HG03432 (cell line): ENCODE data around the gene PYCR2.

ENCODE experiments used
- ATAC-seq: cut with Tn5 transposase; IDR thresholded peaks from one replicate; pipeline ENCODE4 v1.9.1; 2021; ENCODE audit warnings: mild to moderate bottlenecking, moderate library complexity; ENCODE audit not compliant: unreplicated experiment

PYCR2 gene

DNA sequence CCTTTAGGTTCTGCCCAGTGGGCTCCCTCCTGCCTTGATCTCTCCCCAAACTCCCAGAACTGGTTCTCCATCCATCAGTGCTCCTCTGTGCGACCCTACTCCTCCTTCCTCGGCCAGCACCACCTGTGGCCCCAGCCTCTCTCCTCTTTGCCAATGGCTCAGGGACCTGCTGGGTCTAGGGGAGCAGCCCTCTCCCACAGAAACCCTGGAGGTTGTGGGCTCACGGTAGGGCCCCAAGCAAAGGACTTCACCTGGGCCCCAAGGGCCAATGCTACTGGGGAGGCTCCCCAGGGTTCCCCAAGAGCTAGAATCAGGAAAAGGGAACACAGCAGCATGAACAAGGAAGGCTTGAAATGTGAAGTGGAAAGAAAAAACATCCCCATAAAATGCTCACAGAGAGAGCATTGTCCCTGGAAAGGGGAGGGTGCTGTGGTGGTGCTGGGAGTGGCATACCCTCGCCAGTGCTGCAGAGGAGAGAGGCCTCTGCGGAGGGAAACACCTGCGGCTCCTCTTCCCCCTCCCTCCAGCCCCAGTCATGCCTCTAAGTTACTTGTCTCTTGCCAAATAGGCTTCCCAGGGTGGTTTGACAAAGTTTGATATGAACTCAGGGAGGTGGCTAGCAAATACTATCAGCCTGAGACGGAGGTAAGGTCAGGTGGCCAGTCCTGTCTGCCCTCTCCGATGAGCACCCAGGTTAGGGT lies 44.4 kb downstream of the PYCR2 start:
- ATAC-seq: peak; percentile 21

DNA sequence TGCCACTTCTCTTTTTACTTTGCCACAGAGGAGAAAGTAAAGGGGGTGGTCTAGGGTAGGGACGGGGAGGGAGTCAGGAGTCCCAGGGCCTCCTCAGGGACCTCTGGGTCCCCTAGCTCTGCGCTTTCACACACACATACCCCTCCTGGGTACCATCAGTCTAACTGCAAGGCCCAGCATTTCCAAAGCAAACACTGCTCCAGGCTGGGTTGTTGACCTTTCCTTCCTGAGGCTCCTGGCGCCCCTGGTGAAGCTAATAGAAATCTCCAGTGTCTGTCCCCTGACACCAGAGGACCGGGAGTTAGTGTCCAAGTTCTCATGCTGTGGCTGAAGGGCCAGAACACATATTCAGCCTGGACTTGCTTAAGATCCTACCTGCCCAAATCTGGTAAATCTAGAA lies 45.8 kb downstream of the PYCR2 start:
- ATAC-seq: no peak

DNA sequence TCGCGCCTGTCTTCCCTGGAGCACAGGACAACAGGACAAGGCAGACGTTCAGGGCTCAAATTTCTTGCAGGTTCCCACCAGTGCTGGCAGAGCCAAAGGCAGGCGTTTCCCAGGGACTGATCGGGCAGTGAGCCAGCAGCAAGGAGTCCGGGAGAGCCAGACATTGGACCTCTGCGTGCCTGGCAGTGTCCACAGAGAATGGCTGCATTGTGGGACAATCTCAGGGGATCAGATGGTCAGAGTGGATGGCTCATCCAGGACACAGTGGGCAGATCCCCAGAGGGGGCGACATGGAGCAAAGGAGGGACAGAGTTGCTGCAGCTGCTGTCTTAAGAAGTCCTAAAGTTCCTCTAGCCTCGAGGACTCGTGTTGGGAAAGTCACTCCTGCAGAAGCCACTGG lies 46.5 kb downstream of the PYCR2 start:
- no peak for ATAC-seq

DNA sequence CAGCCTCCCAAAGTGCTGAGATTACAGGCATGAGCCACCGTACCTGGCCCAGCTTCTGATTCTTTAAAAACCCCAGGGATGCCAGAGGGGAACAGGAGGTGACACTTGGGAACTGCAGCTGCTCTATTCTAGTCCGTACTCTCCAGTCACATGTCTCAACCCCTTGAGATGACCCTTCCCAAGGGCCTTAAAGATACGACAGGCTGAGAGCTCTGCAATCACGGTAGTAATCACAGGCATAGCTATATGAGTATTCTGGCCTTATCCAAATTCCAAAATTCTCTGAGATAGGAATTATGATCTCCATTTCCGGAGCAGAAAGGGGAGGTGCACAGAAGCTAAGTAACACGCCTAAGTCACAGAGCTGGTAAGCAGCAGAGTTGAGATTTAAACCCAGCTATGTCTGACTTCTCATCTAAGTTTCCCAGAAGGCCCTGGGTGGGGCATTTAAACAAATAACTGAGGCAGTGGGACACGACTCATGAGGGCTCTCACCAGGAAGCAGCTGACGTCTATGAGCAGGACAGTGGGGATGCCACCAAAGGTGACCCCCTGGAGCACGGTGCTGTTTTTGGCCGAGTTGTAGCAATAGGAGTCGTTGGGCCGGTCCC lies 47.0 kb downstream of the PYCR2 start:
- no peak for ATAC-seq

DNA sequence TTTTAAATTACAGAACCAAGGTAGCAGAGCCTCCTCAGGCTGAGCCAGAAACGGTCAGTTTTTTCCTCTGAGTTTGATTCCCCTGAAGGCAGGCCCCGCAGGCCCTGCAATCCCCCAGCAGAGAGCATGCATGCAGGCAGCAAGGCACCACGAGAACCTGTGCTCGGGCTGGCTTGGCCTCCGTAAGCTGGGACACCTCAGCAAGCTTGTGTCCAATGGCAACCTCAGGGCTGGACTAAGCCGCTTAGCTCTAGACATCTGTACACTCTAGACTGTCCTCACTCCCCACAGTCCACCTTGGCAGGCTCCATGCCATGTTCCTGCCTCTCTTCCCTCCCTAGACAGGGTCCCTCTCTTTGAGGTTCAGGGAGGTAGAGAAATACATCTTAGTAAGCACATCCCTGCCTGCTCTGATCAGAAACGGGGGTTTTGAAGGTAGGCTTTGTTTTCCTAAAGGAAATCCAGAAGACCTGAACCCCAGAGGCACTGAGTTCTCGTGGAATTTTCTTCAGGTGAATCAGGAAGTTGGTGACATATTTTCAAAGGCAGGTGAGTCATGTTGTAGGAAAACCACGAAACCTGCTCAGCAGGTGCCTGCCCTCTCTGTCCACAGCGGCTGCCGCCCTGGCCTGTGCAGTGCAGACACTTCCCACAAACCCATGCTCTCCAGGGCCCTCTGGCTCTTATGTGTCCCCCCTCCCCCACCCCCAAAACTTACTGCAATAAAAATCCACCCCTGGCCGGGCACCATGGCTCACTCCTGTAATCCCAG lies 48.8 kb downstream of the PYCR2 start:
- no peak for ATAC-seq

DNA sequence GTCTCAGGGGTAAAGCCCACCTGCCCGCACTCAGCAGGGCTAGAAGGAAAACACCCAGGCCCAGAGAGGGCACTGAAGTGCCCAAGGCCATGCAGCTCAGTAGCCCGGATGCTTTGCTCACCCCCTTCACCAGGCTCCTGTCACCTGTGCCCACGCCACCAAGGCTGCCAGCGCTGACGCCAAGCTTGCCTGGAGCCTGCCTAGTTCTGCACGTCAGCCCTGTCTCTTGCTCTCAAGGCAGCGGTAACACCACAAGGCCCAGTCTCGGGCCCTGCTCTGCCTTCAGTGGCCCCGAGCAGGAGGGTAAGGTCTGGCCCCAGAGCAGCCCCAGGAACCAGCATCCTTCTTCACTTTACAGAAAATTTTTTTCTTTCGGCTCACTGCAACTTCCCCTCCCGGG lies 49.6 kb downstream of the PYCR2 start:
- ATAC-seq: no peak

DNA sequence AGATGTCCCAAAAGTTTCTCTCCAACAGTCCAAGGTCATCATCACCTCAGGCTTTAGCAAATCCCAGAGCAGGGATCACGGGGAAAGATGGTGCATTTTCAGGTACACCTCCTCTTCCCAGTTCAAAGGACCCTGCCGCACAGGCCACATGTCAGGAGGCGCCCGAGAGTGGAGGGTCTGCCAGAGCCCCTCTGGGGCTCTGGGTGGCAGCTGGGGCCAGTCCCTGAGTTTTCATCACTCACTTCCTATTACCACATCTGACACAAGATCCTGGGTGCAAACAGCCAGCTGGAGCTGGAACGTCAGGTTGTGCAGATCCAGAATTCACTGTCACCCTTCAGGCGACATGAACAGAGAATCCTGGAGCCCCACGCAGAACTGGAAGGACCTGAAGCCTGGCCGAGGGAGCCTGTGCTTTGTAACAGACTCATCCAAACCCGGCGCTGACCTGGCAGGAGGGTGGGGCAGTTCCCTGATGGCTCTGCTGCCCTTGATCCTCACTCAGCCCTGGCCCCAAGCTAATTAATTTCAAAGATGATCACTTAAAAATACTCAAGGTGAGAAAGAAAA lies 50.7 kb downstream of the PYCR2 start:
- no peak for ATAC-seq

DNA sequence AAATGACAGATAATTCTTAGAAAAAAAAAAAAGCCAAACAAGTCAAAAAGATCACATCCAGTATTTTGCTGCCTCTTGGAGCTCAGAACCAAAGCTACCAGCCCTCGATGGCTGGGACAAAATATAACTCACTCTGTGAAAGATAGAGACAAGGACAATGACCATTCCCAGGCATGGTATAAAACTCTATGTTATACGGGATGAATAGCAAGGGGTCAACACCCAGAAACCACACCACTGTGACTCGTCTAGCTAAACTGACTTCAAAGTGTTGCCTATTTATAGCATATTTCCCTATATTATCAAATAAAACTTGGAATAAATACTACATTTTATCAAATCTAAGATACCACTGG lies 52.0 kb downstream of the PYCR2 start:
- ATAC-seq: no peak

DNA sequence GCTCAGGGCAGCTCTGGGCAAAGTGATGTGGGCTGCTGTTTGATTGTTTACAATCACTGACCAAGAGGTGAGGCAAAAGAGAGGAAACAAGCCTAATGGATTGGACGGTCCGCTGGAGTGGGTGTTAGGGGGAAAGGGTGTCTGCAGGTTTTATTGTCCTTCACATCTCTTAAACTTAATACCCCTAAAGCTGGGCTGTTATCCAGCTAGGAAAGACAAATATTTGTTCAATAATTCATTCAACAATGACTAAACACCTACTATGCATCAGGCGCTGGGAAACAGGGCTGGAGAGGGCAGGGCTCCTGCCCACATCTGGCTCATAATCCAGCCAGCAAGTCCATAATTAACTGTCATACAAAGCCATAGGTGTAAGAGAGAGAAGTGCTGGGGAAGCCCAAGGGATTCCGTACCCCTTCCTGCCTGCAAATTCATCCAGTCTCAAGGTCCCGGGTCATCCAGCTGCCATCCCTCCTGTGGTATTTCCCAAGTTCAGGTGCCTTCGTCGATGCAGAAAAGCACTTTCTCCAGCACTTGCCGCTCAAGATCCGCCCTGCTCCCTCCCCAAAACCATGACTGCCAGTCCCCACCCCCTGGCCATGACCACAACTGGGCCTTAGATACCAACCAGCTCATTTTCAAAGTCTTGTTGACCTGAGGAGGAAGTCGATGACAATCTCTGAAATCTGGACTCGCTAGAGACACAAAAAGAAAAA lies 52.5 kb downstream of the PYCR2 start:
- ATAC-seq: no peak

DNA sequence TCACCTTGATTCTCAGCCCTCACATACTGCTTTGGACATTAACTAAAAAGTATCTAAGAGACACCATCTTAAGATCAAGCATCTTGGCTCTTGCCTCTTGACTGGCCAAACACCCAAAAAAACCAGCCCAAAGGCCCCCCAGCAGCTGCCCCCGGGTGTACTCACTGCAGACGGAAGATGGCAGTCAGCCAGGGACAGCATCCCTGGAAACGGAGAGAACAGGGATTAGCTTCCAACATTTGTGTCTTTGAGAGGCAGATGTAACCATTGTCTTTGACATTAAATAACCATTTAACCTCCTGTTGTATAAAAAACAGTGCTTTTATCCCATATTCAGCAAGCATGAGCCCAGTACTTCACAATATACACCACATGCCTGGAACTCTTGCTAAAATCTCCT lies 53.1 kb downstream of the PYCR2 start:
- ATAC-seq: no peak
